Endothelial cell of umbilical vein (primary cell): ENCODE data around the gene ARGLU1. TPM values are rescaled to one million over a fixed set of nuclear protein-coding genes. Genes with fewer than 3 reads are reported as not detected.

Source experiments
- BruUV-seq: library from RNA; stranded (reverse); fragments of 400-500 nt; replicated peaks from 2 replicates; lab custom pipeline; 2021; lab: Mats Ljungman, UMichigan
- CTCF ChIA-PET: fragments of 300-600, 350-600 bp; sonication (Branson Sonifier 250); formaldehyde crosslinking; loops from one replicate; lab custom pipeline; 2021; ENCODE audit warnings: antibody characterized with exemption, inconsistent platforms; lab: Charles Lee
- POLR2A ChIA-PET: fragments of 300-600, 350-600 bp; sonication (Branson Sonifier 250); formaldehyde crosslinking; loops from one replicate; lab custom pipeline; 2021; ENCODE audit warnings: antibody characterized with exemption, inconsistent platforms; lab: Charles Lee
- DNase-seq: peaks from one replicate; pipeline ENCODE4 v3.0.0-alpha.2; 2011; ENCODE audit warnings: low read depth, low spot score
- FAIRE-seq: peaks from 2 replicates; lab custom pipeline; 2011; peaks lifted over from hg19 to GRCh38; lab: Jason Lieb, UNC
- H2AFZ ChIP-seq: 2 replicates; pipeline ENCODE4 v1.6.0; 2012; ENCODE audit warnings: low read depth, low read length, control low read depth, inconsistent platforms
- H3K27ac ChIP-seq: 2 replicates; pipeline ENCODE4 v1.5.1; 2011; ENCODE audit warnings: low read depth, mild to moderate bottlenecking, control low read depth, low read length, moderate library complexity; ENCODE audit not compliant: insufficient read depth
- H3K27me3 ChIP-seq, 2 experiments: 2 replicates each; pipeline versions ENCODE4 v1.6.0 to v1.6.1; 2011; ENCODE audit warnings: low read length in 2 of 2, mixed read lengths in 1 of 2; ENCODE audit not compliant: control insufficient read depth in 2 of 2, insufficient read depth in 2 of 2
- H3K36me3 ChIP-seq, 2 experiments: 2 replicates in 1 of 2; 3 replicates in 1 of 2; pipeline ENCODE4 v1.5.1; 2011; ENCODE audit warnings: low read length in 2 of 2, mild to moderate bottlenecking in 1 of 2, moderate library complexity in 1 of 2; ENCODE audit not compliant: control insufficient read depth in 2 of 2, insufficient read depth in 2 of 2; ENCODE audit errors: extremely low read depth in 1 of 2
- H3K4me1 ChIP-seq: 3 replicates; pipeline ENCODE4 v1.5.1; 2011; ENCODE audit warnings: mild to moderate bottlenecking, low read length; ENCODE audit not compliant: control insufficient read depth, insufficient read depth; ENCODE audit errors: extremely low read depth
- H3K4me2 ChIP-seq: 2 replicates; pipeline ENCODE4 v1.6.1; 2011; ENCODE audit warnings: low read length, control low read depth, mixed read lengths; ENCODE audit not compliant: insufficient read depth
- H3K4me3 ChIP-seq, 3 experiments: fragments of 200-600 bp in 1 of 3; sonication (generic), shearing (Covaris generic) in 1 of 3; replicated peaks in 1 of 3; 2 replicates each; pipeline ENCODE4 v1.5.1; 2011 to 2016; ENCODE audit warnings: control low read depth in 3 of 3, low read length in 3 of 3, mild to moderate bottlenecking in 2 of 3, inconsistent platforms in 1 of 3, low read depth in 1 of 3, moderate library complexity in 1 of 3; ENCODE audit not compliant: insufficient read depth in 1 of 3
- H3K79me2 ChIP-seq: 2 replicates; pipeline ENCODE4 v1.6.0; 2012; ENCODE audit warnings: low read length, inconsistent platforms; ENCODE audit not compliant: control insufficient read depth, insufficient read depth
- H3K9ac ChIP-seq: replicated peaks from 2 replicates; pipeline ENCODE3; 2011; ENCODE audit warnings: low read length, control low read depth; ENCODE audit not compliant: insufficient read depth; ENCODE audit errors: extremely low read depth
- H3K9me1 ChIP-seq: replicated peaks from 3 replicates; pipeline ENCODE4 v1.6.0; 2011; ENCODE audit warnings: mild to moderate bottlenecking, low read length; ENCODE audit not compliant: control insufficient read depth, insufficient read depth; ENCODE audit errors: extremely low read depth
- H3K9me3 ChIP-seq: replicated peaks from 2 replicates; pipeline ENCODE4 v1.5.1; 2012; ENCODE audit warnings: low read length, inconsistent platforms; ENCODE audit not compliant: control insufficient read depth, insufficient read depth
- H4K20me1 ChIP-seq: replicated peaks from 2 replicates; pipeline ENCODE3; 2011; ENCODE audit warnings: mild to moderate bottlenecking, low read length; ENCODE audit not compliant: control insufficient read depth, insufficient read depth; ENCODE audit errors: extremely low read depth
- CTCF ChIP-seq, 2 donors: IDR thresholded peaks; 1 replicate in 1 of 2; 2 replicates in 1 of 2; pipeline ENCODE4 v1.5.1; 2011; ENCODE audit warnings: low read length in 2 of 2, mild to moderate bottlenecking in 2 of 2, moderate library complexity in 2 of 2, control low read depth in 1 of 2, inconsistent platforms in 1 of 2, low read depth in 1 of 2; ENCODE audit not compliant: insufficient read depth in 1 of 2; ENCODE audit errors: extremely low read depth in 1 of 2
- EZH2 ChIP-seq: IDR thresholded peaks from 2 replicates; pipeline ENCODE4 v1.6.1; 2012; ENCODE audit warnings: borderline replicate concordance, low read depth, mild to moderate bottlenecking, moderate library complexity, low read length, inconsistent platforms; ENCODE audit not compliant: severe bottlenecking
- FOS ChIP-seq: IDR thresholded peaks from 2 replicates; pipeline ENCODE4 v1.6.1; 2011; ENCODE audit warnings: mild to moderate bottlenecking, low read length, moderate library complexity, borderline replicate concordance; ENCODE audit not compliant: insufficient read depth
- GATA2 ChIP-seq: IDR thresholded peaks from 2 replicates; pipeline ENCODE4 v1.7.0; 2011; ENCODE audit warnings: low read depth, mild to moderate bottlenecking, moderate library complexity, mixed read lengths, low read length; ENCODE audit not compliant: insufficient read length, insufficient read depth
- JUN ChIP-seq: IDR thresholded peaks from 2 replicates; pipeline ENCODE4 v1.6.1; 2011; ENCODE audit warnings: borderline replicate concordance, low read depth; ENCODE audit not compliant: insufficient read length, insufficient read depth
- MAX ChIP-seq: IDR thresholded peaks from 2 replicates; pipeline ENCODE4 v1.6.1; 2011; ENCODE audit not compliant: insufficient read depth, insufficient read length
- MYC ChIP-seq: IDR thresholded peaks from one replicate; pipeline ENCODE4 v1.6.1; 2011; ENCODE audit warnings: mild to moderate bottlenecking, low read depth, low read length
- POLR2A ChIP-seq: IDR thresholded peaks from 2 replicates; pipeline ENCODE4 v1.6.1; 2012; ENCODE audit warnings: low read depth, mild to moderate bottlenecking, control low read depth, low read length
- POLR2AphosphoS5 ChIP-seq: IDR thresholded peaks from 2 replicates; pipeline ENCODE4 v1.6.1; 2012; ENCODE audit warnings: low read depth, mild to moderate bottlenecking, control low read depth, low read length, moderate library complexity; ENCODE audit not compliant: insufficient read depth
- dilution Hi-C: fragments of 300-500 bp; cut with MboI; formaldehyde crosslinking; loops from one replicate; pipeline ENCODE4 v1.15.0; 2019; ENCODE audit warnings: low sequenced_read_pairs; ENCODE audit not compliant: extremely low pct_ligation_motif_present
- intact Hi-C: fragments of 100-400 bp; cut with micrococcal nuclease; formaldehyde crosslinking; loops from one replicate; pipeline ENCODE4 v1.10.0; 2022
- polyA plus RNA-seq, 4 experiments: library from polyadenylated mRNA; depleted of rRNA in 3 of 4; stranded (reverse) in 3 of 4; unstranded in 1 of 4; fragments of >200 nt; gene quantifications; 2 replicates each; pipeline versions ENCODE4 v1.2.1 to v1.2.3, GENCODE V29; 2011 to 2012; ENCODE audit warnings: missing spikeins in 1 of 4
- total RNA-seq: library from RNA; stranded (reverse); gene quantifications from 2 replicates; pipeline ENCODE4 v1.2.3, GENCODE V29; 2021

Gene ARGLU1
- total and polyA plus RNA-seq, 2 donors (not counting 3 experiments of a cell fraction or from before 2014, with no cell fraction given) = 44.4 to 111 TPM

GRCh38 chr13:106597749-106598395 is 29.9 kb upstream of the ARGLU1 start:
- no TSS peak for BruUV-seq
- ChIA-PET POLR2A (no interaction called here), CTCF (interaction anchor here (1.5 kb wide), 1 partner anchor 9 kb away, joined by 7 read pairs; no protein-coding TSS in a partner anchor)

More at GRCh38 chr13:106597749-106598395, 29.9 kb upstream of the ARGLU1 start:
- Histone ChIP-seq H3K4me3 (no peak overlapping the region), H3K27me3 (peaks cover 0 to 3% of the 10 kb centered on the region in 2 experiments), H3K4me1 (no peaks in the 10 kb centered on the region), H3K79me2 (no peaks in the 10 kb centered on the region), H4K20me1 (no peaks in the 10 kb centered on the region), H3K36me3 (no peaks in the 10 kb centered on the region), H3K9me1 (no peaks in the 10 kb centered on the region), H3K4me2 (no peak overlapping the region), H3K27ac (no peak overlapping the region), H3K9ac (no peak overlapping the region), H2AFZ (no peak overlapping the region), H3K9me3 (no peaks in the 10 kb centered on the region)
- dilution Hi-C loops = no loop called here
- intact Hi-C loops = no loop called here
- no peak for TF ChIP-seq MAX
- TF ChIP-seq POLR2AphosphoS5 = no peak
- no peak for TF ChIP-seq MYC
- TF ChIP-seq POLR2A = no peak
- no peak for TF ChIP-seq JUN
- no peak for TF ChIP-seq FOS
- TF ChIP-seq EZH2 = no peak
- TF ChIP-seq GATA2 = no peak
- TF ChIP-seq CTCF (IDR thresholded peaks at IDR 0.05; ENCODE audit: extremely low read depth in 1 of 2, insufficient read depth in 1 of 2, low read depth in 1 of 2, low read length in 2 of 2) = no peak
- no peak for FAIRE-seq
- DNase-seq = no peak
